ENCODE results near the gene DIS3L.
"Not testable (repeated sequence)": the region's sequence is repeated elsewhere in the genome, so short reads cannot be mapped to it uniquely, and the experiment has no call there.

Gene DIS3L

DNA sequence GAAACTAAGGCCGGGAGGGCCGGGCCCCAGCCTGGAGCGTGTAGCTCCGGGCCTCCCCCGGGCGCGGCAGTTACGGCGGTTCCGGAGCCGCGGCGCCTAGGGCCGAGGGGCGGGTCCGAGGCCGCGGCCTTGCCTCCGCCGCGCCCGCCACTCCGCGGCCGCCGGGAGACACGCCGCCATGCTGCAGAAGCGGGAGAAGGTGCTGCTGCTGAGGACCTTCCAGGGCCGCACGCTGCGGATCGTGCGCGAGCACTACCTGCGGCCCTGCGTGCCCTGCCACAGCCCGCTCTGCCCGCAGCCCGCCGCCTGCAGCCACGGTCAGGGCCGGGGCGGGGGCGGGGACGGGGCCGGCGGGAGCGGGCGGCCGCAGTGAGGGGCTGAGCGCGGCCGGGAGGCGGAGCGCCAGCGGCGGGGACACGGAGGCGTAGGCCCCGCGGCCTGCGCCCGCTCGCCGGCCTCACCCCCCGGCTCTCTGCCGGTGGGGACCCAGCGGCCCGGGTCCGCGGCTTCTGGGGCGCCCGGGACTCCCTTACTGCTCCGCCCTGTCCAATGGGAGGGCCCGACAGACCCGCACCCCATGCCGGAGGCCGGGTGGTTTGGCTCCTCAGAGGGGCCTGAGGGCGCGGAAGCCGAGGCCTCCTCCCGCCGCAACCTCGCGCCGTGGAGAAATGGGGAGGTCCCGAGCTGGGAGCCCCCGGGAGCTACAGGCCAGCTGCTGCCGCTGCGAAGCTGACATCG, at the start of gene DIS3L:
Gene DIS3L, plus strand, starts transcription at position 150 of the 738 bp plus-strand sequence. Its CDS starts 29 bp downstream, at position 179.
- DNase-seq: peak; percentile 38

DNA sequence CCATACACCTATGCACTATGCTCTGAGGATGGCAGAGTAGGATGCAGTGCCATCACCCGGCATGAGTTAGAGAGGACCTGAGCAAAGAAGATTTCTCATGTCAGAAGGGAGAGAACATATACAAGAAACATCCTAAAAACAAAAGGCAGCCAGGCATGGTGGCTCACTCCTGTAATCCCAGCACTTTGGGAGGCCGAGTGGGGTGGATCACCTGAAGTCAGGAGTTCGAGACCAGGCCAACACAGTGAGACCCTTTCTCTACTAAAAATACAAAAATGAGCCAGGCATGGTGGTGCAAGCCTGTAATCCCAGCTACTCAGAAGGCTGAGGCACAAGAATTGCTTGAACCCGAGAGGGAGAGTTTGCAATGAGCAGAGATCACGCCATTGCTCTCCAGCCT, 47.5 kb upstream of the DIS3L start:
- not testable (repeated sequence) for DNase-seq

DNA sequence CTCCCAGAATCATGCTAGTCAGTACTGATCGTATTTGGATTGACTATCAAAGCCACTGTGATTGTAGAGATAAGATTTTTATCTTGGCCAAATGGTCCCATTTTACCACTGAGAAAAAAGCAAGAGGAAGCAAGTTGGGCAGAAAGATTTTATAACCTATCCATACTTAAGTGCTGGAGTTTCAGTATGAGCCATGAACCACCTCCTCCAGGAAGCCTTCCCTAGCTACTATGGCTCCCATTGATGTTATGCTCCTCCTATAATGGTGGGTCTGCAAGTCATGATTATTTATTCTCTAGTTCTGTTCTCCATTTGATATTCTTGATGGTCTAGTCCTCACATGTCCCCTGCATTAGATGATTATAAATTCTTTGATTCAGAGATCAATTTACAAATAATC, 46.4 kb upstream of the DIS3L start:
- no peak for DNase-seq

DNA sequence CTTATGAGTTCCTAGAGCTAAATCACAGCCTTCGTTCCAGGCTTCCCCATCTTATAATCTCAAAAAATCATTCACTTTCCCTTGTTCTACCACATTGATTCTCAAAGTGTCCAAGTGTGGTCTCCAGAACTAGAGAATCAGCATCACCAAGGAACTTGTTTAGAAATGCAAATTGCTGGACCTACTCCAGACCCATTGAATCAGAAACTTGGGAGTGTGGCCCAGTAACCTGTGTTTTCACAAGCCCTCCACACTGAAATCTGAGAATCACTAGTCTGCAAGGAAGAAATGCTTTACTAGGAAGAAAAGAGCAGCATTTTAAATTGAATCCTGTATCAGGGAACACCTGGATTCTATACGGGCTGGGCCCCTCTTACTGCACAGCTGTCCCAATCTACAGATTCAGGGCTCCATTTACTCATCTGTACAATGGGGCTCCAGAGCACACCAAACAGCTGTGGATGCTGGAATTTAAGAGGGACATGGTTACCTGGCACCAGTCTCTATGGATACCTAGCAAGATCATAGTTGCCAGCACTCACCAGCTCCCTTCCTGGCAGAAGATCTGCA, 43.7 kb upstream of the DIS3L start:
- no peak for DNase-seq

GRCh38 chr15:66251065-66251789, 42.1 kb upstream of the DIS3L start:
- no peak for DNase-seq

- peak; percentile 14 for DNase-seq
Observed at GRCh38 chr15:66251790-66252684, 41.3 kb upstream of the DIS3L start.

- DNase-seq: no peak
Observed at GRCh38 chr15:66252685-66253417, 40.5 kb upstream of the DIS3L start.

GRCh38 chr15:66253418-66254088, 39.8 kb upstream of the DIS3L start, which contains the start of gene MEGF11:
Gene MEGF11 (minus strand): TSS chr15:66253750. CDS start chr15:66128403, 125,347 bp downstream.
- DNase-seq: peak; percentile 9

- no peak for DNase-seq
Observed at GRCh38 chr15:66254089-66254950, 39.0 kb upstream of the DIS3L start.

DNA sequence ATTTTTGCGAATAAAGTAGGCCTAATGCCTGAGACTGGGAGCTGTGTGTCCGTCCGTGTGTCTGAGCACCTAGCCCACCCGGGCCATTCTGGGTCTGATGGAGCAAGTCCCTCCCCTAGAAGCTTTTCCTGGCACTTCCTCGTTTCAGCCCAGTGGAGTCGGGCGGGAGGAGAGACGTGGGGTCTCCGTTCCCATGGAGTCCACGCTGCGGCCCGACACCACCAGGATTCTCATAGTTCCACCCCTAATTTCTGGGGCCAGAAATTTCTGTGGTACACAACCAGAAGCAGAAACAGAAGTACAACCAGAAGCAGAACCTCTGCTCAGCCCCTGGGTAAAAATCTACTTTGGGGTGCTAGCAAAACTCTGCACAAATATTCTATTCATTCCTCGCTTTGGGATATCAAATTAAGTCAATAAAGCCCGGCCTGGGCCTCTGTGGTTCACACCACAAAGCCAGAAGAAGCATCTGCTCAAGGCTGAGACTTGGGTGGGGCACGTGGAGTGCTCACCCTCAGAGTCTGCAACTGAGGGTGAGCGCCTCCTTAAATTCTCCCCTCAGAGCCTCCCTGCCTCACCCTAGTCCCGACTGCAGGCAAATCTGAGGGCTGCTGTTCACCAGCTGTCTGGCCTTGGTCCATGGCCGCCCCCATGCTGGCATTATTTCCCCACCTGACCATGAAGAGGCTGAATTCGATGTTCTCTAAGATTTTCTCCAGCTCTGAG, 38.3 kb upstream of the DIS3L start:
- DNase-seq: no peak

GRCh38 chr15:66256692-66257091, 36.7 kb upstream of the DIS3L start:
- DNase-seq: no peak

DNA sequence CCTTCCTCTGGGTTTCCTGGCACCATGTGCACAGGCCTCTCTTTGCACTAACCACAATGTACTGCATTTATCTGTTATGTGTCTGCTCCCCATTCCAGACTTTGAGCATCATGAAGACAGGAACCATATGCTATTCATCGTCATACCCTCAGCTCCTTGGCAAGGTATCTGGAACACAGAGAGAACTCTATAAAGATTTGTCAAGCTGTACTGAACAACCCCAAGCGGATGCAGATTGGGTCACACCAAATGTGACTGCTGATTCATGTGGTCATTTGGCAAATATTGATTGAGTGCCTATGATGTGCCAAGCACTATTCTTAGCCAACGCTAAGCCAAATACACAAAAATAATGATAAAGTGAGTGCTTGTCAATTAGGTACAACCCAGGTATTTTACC, 32.3 kb upstream of the DIS3L start:
- DNase-seq: no peak

GRCh38 chr15:66262837-66263236, 30.5 kb upstream of the DIS3L start:
- not testable (repeated sequence) for DNase-seq

- DNase-seq: no peak
Observed at GRCh38 chr15:66264859-66265513, 28.4 kb upstream of the DIS3L start.

- DNase-seq: peak; percentile 56
Observed at GRCh38 chr15:66269326-66270090, 23.9 kb upstream of the DIS3L start.

DNA sequence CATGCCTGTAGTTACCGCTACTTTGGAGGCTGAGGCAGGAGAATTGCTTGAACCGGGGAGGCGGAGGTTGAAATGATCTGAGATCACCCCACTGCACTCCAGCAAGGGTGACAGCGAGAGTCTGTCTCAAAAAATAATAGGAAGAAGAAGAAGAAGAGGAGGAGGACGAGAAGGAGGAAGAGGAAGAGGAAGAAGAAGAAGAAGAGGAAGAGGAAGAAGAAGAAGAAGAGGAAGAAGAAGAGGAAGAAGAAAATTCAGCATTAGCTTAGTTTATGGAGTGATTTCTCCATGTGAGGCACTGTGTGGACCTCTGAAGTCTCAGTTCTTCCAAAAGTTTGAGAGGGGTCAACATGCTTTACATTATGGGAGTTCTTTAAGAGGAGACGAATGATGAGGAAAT, 22.4 kb upstream of the DIS3L start:
- no peak for DNase-seq

DNA sequence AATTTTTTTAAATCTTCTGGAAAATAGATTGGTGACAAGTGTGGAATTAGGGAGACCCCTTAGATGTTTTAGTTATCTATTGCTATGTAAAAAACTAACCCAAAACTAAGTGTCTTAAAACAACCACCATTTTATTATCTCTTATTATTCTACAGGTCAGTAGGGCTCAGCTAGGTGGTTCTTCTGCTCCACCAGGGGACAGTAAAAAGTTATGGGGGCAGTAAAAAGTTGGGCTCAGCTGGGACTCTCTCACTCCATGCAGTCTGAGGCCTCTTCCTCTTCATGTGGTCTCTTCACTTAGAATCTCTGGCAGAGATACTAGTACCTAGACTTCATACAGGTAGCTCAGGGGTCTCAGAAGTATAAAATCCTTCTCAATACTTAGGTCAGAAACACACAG, 18.0 kb upstream of the DIS3L start:
- DNase-seq: no peak

DNA sequence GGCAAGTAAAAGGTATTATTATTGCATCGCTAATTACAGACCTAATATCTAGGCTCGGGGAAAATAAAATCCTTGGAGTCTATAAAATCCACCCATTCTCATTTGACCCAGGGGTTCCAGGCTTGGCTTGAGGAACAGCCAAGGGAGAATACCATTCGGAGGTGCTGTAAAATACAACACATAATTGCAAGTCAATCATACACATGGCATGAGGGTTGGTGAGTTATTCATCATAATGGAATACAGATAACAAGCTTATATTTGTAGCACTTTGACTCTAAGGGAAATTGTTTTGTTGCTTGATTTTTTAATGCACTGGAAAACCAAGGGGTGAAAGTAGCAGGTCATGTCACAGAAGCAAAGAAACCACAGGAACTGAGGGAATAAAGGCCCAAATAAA, 16.8 kb upstream of the DIS3L start:
- no peak for DNase-seq

GRCh38 chr15:66278056-66278455, 15.3 kb upstream of the DIS3L start:
- DNase-seq: no peak

Data from NCI-H510A treated with DMSO at 0.1 percent for 48 hours (cell line).